HuH-7 (cell line): ENCODE measurements around the gene HLA-DRB1.
"Not testable (repeated sequence)": the region's sequence is repeated elsewhere in the genome, so short reads cannot be mapped to it uniquely, and the experiment has no call there.

Experiments used
- DNase-seq: peaks from one replicate; pipeline ENCODE4 v3.0.0; 2011; ENCODE audit warnings: low spot score

The HLA-DRB1 gene

GRCh38 chr6:32589596-32590449 lies at the start of gene HLA-DRB1:
HLA-DRB1 (minus strand) TSS chr6:32589848; CDS start chr6:32589742, 106 bp downstream.
- peak; percentile 14 for DNase-seq

- no peak for DNase-seq
Measured at GRCh38 chr6:32638532-32639219, 49.0 kb upstream of the HLA-DRB1 start.

- DNase-seq, result no peak
Measured at GRCh38 chr6:32637883-32638282, 48.2 kb upstream of the HLA-DRB1 start.

GRCh38 chr6:32637219-32637880 lies 47.7 kb upstream of the HLA-DRB1 start, which contains the start of gene HLA-DQA1:
HLA-DQA1 (plus strand) TSS chr6:32637406; CDS start chr6:32637459, 53 bp downstream.
- no peak for DNase-seq

- no peak for DNase-seq
Measured at GRCh38 chr6:32635526-32636123, 46.0 kb upstream of the HLA-DRB1 start.

GRCh38 chr6:32629793-32630192 lies 40.1 kb upstream of the HLA-DRB1 start:
- not testable (repeated sequence) for DNase-seq

GRCh38 chr6:32627831-32628230 lies 38.2 kb upstream of the HLA-DRB1 start:
- DNase-seq, result no peak

GRCh38 chr6:32627249-32627648 lies 37.6 kb upstream of the HLA-DRB1 start:
- no peak for DNase-seq

- DNase-seq, result no peak
Measured at GRCh38 chr6:32625137-32625536, 35.5 kb upstream of the HLA-DRB1 start.

- no peak for DNase-seq
Measured at GRCh38 chr6:32624565-32624964, 34.9 kb upstream of the HLA-DRB1 start.

- DNase-seq, result no peak
Measured at GRCh38 chr6:32623693-32624092, 34.0 kb upstream of the HLA-DRB1 start.

- no peak for DNase-seq
Measured at GRCh38 chr6:32622545-32623401, 33.1 kb upstream of the HLA-DRB1 start.

- DNase-seq, result no peak
Measured at GRCh38 chr6:32621372-32621771, 31.7 kb upstream of the HLA-DRB1 start.

GRCh38 chr6:32617751-32618150 lies 28.1 kb upstream of the HLA-DRB1 start:
- DNase-seq, result no peak

- no peak for DNase-seq
Measured at GRCh38 chr6:32615885-32616532, 26.4 kb upstream of the HLA-DRB1 start.

GRCh38 chr6:32614366-32615081 lies 24.9 kb upstream of the HLA-DRB1 start:
- DNase-seq, result no peak

- no peak for DNase-seq
Measured at GRCh38 chr6:32613475-32613874, 23.8 kb upstream of the HLA-DRB1 start.

GRCh38 chr6:32610682-32611296 lies 21.1 kb upstream of the HLA-DRB1 start:
- no peak for DNase-seq
